ENCODE measurements around the gene WDR59.

DNA sequence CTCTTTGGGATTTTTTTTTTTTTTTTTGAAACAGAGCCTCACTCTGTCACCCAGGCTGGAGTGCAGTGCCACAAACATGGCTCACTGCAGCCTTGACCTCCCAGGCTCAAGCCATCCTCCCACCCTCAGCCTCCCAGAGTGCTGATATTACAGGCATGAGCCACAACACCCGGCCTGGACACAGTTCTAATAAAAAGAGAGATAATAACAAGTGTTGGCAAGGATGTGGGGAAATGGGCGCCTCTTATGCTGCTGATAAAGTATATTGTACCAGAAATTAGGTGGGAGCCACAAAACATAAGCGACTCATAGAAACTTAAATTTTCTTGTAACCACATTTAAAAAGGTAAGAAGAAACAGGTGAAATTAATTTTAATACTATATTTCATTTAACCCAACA lies 159.9 kb downstream of the WDR59 start:
- TF ChIP-seq, protein P1, sequence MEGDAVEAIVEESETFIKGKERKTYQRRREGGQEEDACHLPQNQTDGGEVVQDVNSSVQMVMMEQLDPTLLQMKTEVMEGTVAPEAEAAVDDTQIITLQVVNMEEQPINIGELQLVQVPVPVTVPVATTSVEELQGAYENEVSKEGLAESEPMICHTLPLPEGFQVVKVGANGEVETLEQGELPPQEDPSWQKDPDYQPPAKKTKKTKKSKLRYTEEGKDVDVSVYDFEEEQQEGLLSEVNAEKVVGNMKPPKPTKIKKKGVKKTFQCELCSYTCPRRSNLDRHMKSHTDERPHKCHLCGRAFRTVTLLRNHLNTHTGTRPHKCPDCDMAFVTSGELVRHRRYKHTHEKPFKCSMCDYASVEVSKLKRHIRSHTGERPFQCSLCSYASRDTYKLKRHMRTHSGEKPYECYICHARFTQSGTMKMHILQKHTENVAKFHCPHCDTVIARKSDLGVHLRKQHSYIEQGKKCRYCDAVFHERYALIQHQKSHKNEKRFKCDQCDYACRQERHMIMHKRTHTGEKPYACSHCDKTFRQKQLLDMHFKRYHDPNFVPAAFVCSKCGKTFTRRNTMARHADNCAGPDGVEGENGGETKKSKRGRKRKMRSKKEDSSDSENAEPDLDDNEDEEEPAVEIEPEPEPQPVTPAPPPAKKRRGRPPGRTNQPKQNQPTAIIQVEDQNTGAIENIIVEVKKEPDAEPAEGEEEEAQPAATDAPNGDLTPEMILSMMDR (IDR thresholded peaks at IDR 0.05), result no peak
- TF ChIP-seq POLR2A (IDR thresholded peaks at IDR 0.05), result no peak
- TF ChIP-seq EP300 (IDR thresholded peaks at IDR 0.05), result no peak
- no peak for TF ChIP-seq POLR2AphosphoS5 (IDR thresholded peaks at IDR 0.05)
